Naive B cell (primary cell): Measurements from ENCODE around the gene AK5. TPM values are rescaled to one million over a fixed set of nuclear protein-coding genes. Genes with fewer than 3 reads are reported as not detected.

Experiments used
- polyA plus RNA-seq, 6 donors: library from polyadenylated mRNA; unstranded; fragments of 300-500 nt; fragmentation: Illumina TruSeq; gene quantifications; one replicate each; pipeline ENCODE4 v1.2.3, GENCODE V29; 2021; ENCODE audit warnings: low read depth in 6 of 6

AK5 gene
- polyA plus RNA-seq, 6 donors from 2014 or later, result 0.21 to 1.0 (median 0.36) TPM; not detected in 1

Other genes starting within 250 kb of the AK5 start
- gene PIGK, start 62.6 kb upstream of the AK5 start, polyA plus RNA-seq, result 10 to 100 TPM; 20.3 to 53.9 (median 23.8) TPM